ENCODE measurements around the gene PLAGL2. TPM values are rescaled to one million over a fixed set of nuclear protein-coding genes. Genes with fewer than 3 reads are reported as not detected.

Gene PLAGL2
- total and polyA plus RNA-seq, 2 donors (not counting 1 experiment from before 2014, with no cell fraction given): 1.6 to 2.3 TPM

GRCh38 chr20:32142991-32143390 lies 64.6 kb downstream of the PLAGL2 start:
- H3K36me3 ChIP-seq (ENCODE audit: control insufficient read depth, insufficient read depth, low read length): peaks cover 38% of the 10 kb centered on the region
- H3K4me1 ChIP-seq (ENCODE audit: control insufficient read depth, extremely low read depth, insufficient read depth, low read length): no peaks in the 10 kb centered on the region
- TF ChIP-seq, protein P1, sequence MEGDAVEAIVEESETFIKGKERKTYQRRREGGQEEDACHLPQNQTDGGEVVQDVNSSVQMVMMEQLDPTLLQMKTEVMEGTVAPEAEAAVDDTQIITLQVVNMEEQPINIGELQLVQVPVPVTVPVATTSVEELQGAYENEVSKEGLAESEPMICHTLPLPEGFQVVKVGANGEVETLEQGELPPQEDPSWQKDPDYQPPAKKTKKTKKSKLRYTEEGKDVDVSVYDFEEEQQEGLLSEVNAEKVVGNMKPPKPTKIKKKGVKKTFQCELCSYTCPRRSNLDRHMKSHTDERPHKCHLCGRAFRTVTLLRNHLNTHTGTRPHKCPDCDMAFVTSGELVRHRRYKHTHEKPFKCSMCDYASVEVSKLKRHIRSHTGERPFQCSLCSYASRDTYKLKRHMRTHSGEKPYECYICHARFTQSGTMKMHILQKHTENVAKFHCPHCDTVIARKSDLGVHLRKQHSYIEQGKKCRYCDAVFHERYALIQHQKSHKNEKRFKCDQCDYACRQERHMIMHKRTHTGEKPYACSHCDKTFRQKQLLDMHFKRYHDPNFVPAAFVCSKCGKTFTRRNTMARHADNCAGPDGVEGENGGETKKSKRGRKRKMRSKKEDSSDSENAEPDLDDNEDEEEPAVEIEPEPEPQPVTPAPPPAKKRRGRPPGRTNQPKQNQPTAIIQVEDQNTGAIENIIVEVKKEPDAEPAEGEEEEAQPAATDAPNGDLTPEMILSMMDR (conservative IDR thresholded peaks at IDR 0.05 in 1 of 2, IDR thresholded peaks at IDR 0.05 in 1 of 2; ENCODE audit: low read depth in 1 of 2, low read length in 2 of 2): no peak
- TF ChIP-seq EZH2 (IDR thresholded peaks at IDR 0.05; ENCODE audit: low read length, missing control alignments): no peak
- no peaks in the 10 kb centered on the region for H3K9me3 ChIP-seq (ENCODE audit: control insufficient read depth, insufficient read depth, low read depth, low read length)
- no peaks in the 10 kb centered on the region for H3K79me2 ChIP-seq (ENCODE audit: control insufficient read depth, insufficient read depth, low read length)
- H4K20me1 ChIP-seq (ENCODE audit: control insufficient read depth, extremely low read depth, insufficient read depth, low read length): no peaks in the 10 kb centered on the region
- H3K4me3 ChIP-seq (replicated peaks in 1 of 4; ENCODE audit: control extremely low read depth in 1 of 4, insufficient read depth in 1 of 4, low read depth in 3 of 4, low read length in 4 of 4): no peak overlapping the region
- no peak overlapping the region for H3K4me2 ChIP-seq (ENCODE audit: extremely low read depth, insufficient read depth, low read length)
- H3K9ac ChIP-seq (ENCODE audit: insufficient read depth, low read length): no peak overlapping the region
- no peak for DNase-seq (ENCODE audit: low read depth in 2 of 2)
- H3K27me3 ChIP-seq (ENCODE audit: control insufficient read depth, insufficient read depth, low read length): no peaks in the 10 kb centered on the region
- H2AFZ ChIP-seq (ENCODE audit: low read length): no peak overlapping the region
- no peak overlapping the region for H3K27ac ChIP-seq (ENCODE audit: insufficient read depth, low read length)

Other genes with a start within 250 kb of the PLAGL2 start
- gene XKR7, start 239.6 kb downstream of the PLAGL2 start, total RNA-seq: not detected in 2 replicates
- not detected in 2 replicates for gene XKR7, start 239.6 kb downstream of the PLAGL2 start, polyA plus RNA-seq
- not detected in 2 replicates for gene CCM2L, start 197.3 kb downstream of the PLAGL2 start, total RNA-seq
- gene CCM2L, start 197.3 kb downstream of the PLAGL2 start, polyA plus RNA-seq: not detected in 2 replicates
- not detected in 2 replicates for gene HCK, start 155.5 kb downstream of the PLAGL2 start, total RNA-seq
- gene HCK, start 155.5 kb downstream of the PLAGL2 start, polyA plus RNA-seq: not detected in 2 replicates
- gene TM9SF4, start 98.0 kb downstream of the PLAGL2 start, total RNA-seq: 22.3 and 33.5 TPM in 2 replicates
- 67.3 and 71.3 TPM in 2 replicates for gene TM9SF4, start 98.0 kb downstream of the PLAGL2 start, polyA plus RNA-seq
- 23.4 and 32.4 TPM in 2 replicates for gene POFUT1, start 137 bp upstream of the PLAGL2 start, total RNA-seq
- 39.6 and 41.0 TPM in 2 replicates for gene POFUT1, start 137 bp upstream of the PLAGL2 start, polyA plus RNA-seq
- gene KIF3B, start 69.9 kb upstream of the PLAGL2 start, total RNA-seq: 27.6 and 27.7 TPM in 2 replicates
- gene KIF3B, start 69.9 kb upstream of the PLAGL2 start, polyA plus RNA-seq: 32.9 and 35.6 TPM in 2 replicates
- gene ASXL1, start 150.6 kb upstream of the PLAGL2 start, total RNA-seq: 29.3 and 41.1 TPM in 2 replicates
- gene ASXL1, start 150.6 kb upstream of the PLAGL2 start, polyA plus RNA-seq: 38.0 and 39.1 TPM in 2 replicates

All from fibroblast of lung (primary cell).